ENCODE results near the gene CLINT1.

The CLINT1 gene

DNA sequence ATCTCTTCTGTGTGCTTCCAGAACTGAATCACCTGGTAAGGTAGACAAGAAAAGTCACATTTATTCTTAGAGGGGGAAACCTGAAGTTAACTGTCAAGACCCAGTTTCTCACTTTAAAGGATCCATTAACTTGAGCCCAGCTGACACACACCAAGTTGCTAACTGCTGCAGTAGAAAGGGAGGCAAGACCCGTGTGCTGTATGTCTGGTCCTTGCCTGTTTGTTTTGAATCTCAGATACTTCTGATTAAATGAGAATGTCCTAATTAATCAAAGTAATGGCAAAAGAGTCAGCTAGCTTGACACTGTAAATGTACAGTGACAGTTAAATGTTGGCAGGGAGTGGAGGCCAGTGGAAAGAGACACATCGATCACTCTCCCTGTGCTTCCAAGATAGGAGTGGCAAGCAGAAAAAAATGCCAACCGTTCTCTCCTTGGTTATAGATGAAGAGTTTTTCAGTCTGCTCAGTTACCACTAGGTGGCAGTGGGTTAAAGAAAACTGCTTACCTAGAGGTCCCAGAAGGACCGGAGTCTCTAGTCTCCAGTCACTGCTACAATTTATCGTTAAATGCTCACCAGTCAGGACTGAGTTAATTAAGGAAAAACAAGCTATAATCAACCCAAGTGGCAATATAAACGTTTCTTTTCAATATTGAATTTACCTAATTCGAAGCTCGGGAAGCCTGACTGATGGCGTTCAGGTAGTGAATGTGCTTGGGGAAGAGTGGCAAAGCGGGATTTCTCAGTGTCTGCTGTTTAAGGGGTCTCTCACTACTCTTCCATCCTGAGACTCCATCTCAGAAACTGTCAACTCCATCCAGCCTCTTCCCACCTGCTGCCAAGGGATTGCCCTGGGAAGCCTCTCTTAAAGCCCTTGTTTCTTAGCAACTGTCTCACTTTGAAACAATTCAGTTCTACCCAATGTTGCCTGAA is 97.0 kb downstream of the CLINT1 start:
- H3K4me3 ChIP-seq (ENCODE audit: low read depth, low read length), result no peak overlapping the region

GRCh38 chr5:157758706-157759105 is 100.2 kb downstream of the CLINT1 start:
- H3K4me3 ChIP-seq (ENCODE audit: low read depth, low read length), result no peak overlapping the region

DNA sequence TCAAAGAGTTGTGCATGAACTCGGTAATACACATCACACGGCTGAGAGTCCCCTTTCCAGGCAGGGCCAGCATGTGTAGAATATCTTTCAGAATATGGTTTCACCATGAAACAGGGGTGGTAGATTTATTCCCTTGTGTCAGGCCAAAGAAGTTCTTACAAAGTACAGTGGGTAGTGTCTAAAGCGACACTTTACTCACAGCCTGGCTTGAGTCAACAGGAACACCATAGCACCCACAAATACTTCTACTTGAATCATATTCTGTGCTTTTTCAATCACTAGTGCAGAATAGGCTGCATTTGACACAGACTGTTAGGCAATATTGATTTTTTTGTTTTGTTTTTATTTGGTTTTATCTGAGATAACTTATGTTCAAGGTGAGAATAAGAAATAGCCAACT is 102.8 kb downstream of the CLINT1 start:
- no peak overlapping the region for H3K4me3 ChIP-seq (ENCODE audit: low read depth, low read length)

GRCh38 chr5:157750320-157750719 is 108.6 kb downstream of the CLINT1 start:
- no peak overlapping the region for H3K4me3 ChIP-seq (ENCODE audit: low read depth, low read length)

DNA sequence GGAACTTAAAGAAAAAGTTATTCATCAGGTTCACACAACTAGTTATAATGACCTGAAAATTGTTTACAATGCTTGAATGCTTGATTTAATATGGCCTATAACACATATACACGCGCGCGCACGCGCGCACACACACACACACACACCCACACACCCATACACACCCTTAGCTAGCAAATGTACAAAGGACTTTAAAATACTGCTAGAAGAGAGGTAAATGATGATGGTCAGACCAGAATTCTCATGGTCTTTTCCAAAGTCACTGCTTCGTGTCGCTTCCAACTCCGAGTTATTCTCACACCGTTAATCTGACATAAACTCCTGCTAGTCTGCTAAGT is 109.5 kb downstream of the CLINT1 start:
- H3K4me3 ChIP-seq (ENCODE audit: low read depth, low read length), result no peak overlapping the region

GRCh38 chr5:157748760-157749461 is 110.0 kb downstream of the CLINT1 start:
- no peak overlapping the region for H3K4me3 ChIP-seq (ENCODE audit: low read depth, low read length)

DNA sequence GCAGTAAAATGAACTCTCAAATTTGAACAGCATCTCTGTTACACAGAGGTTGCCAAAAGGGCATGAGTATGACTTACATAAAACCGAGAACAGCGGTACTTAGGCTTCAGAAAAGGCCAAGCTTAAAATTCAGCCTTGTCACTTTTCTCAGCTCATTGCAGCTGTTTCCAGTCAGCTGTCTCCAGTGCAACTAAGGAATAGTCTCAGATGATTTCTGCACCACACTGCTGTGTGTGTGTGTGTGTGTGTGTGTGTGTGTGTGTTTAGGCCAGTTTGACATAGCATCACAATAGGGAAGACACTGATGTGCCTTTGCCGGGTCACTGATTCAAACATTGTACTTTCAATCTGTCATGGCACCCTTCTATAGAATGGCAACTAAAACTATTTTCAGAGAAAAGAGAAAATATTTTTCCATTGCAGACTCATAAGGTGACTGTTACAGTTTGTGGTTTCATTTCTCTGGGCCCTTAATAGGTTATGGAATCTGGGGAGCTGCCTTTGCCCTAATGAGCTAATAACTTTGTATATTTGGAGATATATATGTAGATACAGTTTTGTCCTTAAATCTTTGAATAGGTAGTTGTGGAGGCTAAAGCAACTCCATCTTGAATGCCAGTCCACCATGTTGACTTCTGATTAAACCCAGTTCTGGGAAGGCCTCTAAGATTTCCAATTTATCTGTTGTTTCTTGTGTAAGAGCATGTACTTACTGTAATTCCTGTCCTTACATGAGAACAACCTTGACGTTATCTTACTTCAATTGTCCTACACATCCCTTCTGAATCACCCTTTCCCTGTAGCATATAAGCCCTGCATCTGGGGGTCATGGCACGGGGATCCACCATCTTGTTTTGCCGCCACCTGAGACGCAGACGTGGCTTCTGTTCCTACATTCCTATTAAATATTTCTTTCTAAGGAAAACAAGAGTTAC is 110.9 kb downstream of the CLINT1 start:
- no peak overlapping the region for H3K4me3 ChIP-seq (ENCODE audit: low read depth, low read length)

- no peak overlapping the region for H3K4me3 ChIP-seq (ENCODE audit: low read depth, low read length)
Observed at GRCh38 chr5:157747173-157747740, 111.7 kb downstream of the CLINT1 start.

DNA sequence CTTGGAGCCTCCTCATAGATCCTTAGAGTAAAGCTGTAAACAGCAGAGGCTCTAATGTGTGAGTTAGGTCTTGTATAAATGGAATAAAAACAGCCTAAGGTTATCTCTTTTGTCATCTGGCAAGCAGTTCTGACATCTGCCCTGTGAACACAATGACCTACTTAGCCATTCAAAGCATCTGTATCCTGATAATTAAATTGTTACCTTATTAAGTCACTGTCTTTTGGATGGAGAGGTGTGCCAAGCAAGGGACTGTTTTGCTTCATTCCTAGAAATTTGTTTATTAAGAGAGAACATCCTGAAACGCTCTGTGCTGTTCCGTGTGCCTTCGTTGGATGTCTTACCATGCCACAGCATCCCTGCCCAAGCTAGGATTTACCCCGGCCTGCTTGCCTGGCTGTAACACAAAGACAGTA is 113.9 kb downstream of the CLINT1 start:
- H3K4me3 ChIP-seq (ENCODE audit: low read depth, low read length), result no peak overlapping the region

- H3K4me3 ChIP-seq (ENCODE audit: low read depth, low read length), result peak overlapping the region; percentile 62
Observed at GRCh38 chr5:157744051-157745011, 114.6 kb downstream of the CLINT1 start.

DNA sequence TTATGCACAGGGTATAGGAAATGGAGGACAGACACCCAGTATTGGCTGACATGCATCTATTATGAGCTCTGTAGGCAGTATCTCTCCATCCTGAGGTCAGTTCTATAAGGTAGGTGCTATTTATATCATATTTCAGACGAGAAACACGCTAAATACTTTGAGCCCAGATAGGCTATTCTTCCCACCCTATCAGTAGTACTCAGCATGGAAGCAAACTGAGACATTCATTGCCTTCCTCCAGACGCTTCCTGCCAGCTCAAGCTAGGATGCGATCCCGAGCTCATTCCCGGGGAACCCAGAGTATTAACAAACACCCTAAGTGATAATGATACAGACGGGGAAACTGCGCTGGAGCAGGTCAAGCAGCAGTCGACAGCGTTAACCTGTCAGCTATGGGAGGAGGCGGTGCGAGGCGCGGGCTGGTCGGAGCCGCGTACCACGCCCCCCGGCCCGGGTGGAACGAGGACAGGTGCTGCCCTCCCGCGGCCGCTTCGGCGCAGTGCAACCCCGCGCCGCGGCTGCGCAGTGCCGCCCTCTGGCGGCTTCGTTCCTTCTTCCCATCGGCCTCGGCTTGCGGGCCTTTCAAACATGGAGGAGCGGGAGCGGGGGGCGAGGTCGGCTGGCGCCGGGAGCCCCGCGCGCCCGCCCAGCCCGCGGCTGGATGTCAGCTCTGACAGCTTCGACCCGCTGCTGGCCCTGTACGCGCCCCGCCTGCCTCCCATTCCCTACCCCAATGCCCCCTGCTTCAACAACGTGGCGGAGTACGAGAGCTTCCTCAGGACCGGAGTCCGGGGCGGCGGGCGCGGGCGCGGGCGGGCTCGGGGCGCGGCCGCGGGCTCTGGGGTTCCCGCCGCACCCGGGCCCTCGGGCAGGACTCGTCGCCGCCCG is 115.5 kb downstream of the CLINT1 start, which contains the start of gene LSM11:
Gene LSM11 (plus strand): TSS at position 550 of the 888 bp plus-strand sequence. CDS start 39 bp downstream, at position 589.
- H3K4me3 ChIP-seq (ENCODE audit: low read depth, low read length), result peak within 1 kb of the TSS; percentile 62

- H3K4me3 ChIP-seq (ENCODE audit: low read depth, low read length), result no peak overlapping the region
Observed at GRCh38 chr5:157741131-157741530, 117.8 kb downstream of the CLINT1 start.

GRCh38 chr5:157740229-157740610 is 118.7 kb downstream of the CLINT1 start:
- H3K4me3 ChIP-seq (ENCODE audit: low read depth, low read length), result no peak overlapping the region

- H3K4me3 ChIP-seq (ENCODE audit: low read depth, low read length), result no peak overlapping the region
Observed at GRCh38 chr5:157739388-157740228, 119.3 kb downstream of the CLINT1 start.

GRCh38 chr5:157735991-157736390 is 123.0 kb downstream of the CLINT1 start:
- H3K4me3 ChIP-seq (ENCODE audit: low read depth, low read length), result no peak overlapping the region

Data from iPS-11a (cell line).